Activated T-cell treated with anti-CD3 and anti-CD28 coated beads for 48 hours (primary cell): ENCODE results near the gene TRPM5.

Experiments
- DNase-seq: peaks from one replicate; pipeline ENCODE4 v3.0.0-alpha.2; 2020; ENCODE audit warnings: low read depth

Gene TRPM5

DNA sequence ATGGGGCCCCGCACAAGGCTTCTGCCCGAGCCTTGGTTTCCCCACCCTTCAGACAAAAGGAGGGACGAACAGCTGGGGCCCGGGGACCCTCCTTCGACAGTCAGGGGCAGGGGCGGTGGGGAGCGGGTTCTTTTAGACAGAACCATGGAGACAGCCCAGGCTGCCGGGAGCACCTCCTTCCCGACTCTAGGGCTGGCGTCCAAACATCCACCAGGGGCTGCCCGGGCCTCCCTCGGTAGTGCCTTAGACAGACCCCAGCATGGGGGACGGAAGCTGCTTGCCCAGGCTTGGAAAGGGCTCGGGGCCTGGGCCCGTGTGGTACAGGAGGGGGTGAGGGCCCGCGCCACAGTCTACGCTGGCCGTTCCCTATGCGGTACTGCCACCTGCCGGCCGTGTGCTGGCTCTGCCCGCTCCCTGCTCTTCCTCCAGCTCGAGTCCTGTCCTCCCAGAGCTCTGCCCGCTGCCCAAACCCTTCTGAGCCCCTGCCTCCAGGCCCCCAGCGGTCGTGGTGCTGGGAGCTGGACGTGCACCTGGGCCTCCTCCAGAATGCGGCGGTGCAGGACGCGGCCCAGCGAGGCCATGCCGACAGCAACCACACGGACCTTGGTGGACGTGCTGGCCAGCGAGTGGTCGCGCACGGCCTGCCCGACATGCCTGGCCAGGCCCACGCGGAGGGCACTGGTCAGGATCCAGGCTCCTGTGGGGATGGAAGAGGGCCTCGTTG, 23.6 kb downstream of the TRPM5 start:
- peak; percentile 66 for DNase-seq

DNA sequence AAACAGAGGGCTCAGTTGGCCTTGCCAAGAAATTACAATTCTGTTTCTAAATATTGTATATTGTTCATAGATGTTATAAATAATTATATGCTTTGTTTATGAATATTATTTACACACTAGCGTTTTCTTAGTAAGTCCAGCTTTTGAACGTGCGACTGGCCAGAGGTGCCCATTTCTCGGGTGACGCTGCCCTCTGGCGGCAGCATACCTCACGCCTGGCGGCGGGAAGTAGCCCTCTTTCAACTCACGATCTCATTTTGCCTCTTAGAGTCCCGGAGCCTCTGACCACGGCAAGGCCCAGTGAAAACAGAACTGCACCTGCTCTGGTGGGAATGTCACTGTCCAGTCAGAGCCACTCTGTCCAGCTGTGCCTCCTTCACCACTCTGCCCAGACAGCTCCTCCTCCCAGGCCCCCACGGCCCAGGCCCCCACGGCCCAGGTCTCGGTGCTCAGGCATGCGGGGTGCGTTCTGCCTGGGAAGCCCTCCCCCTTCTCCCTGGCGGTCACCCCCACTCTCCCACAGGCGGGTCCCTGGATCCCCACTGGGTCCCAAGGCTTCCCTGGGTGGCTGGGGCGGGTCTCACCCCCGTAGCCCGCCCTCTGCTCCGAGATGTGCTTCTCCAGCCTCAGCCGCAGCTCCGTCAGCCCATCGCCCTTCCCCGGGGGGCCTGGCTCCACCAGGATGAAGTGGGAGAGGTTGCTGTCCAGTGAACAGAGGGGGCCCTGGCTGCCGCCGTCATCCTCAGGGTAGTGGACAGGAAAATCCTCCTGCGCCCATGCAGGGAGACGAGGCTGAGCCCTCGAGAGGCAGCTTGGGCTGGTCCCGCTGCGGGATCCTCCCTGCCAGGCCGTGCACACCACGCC, 24.4 kb downstream of the TRPM5 start:
- peak; percentile 61 for DNase-seq

DNA sequence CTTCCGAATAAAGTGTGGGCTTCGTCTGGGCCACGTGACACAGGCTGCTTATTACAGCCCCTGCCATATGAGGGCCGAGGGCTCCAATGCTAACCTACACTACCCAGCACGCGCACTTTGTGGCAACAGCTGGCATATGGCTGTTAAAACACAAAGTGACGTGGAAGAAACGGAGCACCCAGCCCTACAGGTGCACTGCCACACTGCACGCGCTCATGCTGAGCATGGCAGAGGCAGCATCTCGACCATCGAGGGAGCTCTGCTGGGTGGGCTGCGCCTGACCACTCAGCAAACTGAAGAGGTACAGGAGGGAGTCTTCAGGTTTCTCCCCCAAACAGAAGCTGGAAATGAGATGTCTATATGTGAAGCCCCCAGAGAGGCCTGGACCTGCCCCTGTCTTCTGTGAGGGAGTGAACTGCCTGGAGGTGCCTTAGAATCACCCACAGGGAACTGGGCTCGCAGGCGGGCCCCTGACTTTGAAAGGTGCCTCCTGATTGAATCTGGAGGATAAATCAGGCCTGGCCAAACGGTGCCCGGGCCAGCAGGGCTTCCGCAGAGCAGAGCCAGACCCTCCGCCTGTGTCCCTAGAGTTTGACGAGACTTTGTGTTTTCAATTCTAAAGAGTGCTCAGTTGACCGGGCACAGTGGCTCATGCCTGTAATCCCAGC, 25.5 kb downstream of the TRPM5 start:
- DNase-seq = no peak

DNA sequence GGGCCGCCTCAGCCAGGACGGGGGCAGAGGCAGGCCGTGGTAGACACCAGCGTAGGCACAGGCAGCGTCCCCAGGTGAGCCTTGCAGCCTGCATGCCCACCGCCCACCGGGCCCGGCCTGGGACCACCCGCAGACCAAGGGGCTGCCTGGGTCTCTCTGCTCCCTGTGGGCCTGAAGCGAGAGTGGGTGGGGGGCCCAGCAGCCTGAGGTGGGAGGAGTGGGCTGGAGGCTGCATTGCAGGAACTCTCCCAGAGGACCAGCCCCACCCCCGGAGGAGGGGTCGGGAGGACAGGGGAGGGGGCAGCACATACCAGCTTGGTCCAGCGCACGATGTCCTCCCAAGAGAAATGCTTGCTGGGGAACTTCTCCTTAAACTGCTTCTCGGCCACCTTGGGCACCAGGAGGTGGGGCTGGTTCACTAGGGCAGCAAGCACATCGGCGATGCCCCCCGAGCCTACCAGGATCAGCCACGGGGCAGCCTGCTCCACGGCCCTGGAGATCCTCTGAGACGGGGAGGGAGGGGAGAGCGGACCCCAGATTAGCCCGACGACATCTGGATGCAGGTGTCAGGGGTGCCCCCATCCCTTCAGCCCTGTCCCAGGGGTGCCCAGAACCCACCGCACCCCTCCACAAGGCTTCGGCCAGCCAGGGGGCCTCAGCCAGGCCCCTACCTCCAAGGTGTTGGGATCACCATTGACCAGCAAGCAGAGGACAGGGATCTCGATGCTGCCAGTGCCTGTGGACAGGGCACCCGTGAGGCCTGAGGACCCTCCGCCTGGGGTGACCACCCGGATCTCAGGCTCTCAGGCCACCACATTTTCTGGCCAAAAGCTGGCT, 26.2 kb downstream of the TRPM5 start:
- no peak for DNase-seq

DNA sequence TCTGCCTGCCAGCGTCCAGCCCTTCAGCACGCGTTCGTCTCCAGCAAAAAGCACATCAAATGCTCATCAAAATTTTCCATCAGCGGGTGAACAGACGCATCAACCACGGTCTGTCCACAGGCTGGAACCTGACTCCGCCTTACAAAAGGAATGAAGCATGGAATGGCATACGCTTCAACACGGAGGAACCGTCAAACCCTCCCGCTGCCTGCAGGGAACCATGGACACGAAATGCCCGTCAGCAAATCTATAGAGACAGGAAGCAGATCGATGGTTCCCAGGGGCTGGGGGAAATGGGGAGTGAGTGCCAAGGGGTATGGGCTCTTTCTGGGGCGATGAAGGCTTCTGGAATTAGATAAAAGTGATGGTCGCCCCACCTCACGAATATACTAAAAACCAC, 27.5 kb downstream of the TRPM5 start:
- DNase-seq = no peak

DNA sequence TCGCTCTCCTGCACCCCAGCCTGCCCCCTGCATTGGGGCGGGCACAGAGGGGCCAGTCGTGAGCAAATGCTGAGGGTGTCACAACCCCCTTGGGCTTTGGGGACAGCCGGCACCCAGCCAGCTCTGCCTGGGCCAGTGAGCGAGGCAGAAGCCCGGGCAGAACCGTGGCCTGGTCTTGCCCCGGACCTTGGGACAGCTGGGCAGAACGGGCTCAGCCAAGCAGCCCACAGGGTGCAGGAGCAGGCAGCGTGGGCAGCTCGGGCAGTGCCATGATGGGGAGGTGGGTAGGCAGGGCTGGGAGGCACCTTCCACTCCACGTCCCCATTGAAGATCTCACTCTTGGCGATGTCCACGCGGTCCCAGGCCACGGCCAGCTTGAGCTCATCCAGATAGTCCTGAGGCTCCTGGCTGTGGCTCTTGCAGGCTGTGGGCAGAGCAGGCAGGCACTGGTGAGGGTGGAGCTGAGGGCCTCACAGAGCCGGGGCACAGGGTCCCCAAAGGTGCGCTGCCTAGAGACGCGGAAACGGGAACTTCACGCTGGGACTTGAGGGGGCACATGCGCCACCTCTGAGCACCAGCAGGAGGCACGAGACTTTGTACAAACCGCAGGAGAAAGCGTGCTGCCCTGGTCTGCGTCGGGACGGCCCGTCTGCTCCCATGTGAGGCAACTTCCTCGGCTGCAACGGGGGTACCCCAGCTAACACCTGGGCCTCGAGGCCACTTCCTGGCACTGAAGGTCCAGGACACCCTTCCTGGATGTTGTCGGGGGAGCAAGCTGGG, 28.5 kb downstream of the TRPM5 start:
- DNase-seq = no peak

DNA sequence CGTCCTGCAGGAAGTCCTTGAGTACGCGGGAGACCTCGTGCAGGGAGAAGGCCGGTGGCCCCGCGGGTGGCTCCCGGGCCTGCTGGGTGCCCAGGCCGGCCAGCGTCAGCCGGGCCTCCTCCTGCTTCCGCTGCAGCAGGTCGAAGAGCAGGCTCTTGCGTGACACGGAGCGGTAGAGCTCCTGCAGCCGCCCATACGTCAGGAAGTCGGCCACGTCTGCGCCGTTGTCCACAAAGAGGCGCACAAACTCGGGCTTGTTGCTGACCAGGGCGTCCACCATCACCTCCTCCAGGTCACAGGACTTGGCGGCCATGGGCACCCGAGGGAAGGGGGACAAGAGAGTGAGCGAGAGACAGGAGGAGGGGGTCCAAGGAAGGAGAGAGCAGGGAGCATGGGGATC, 29.1 kb downstream of the TRPM5 start:
- DNase-seq = no peak

DNA sequence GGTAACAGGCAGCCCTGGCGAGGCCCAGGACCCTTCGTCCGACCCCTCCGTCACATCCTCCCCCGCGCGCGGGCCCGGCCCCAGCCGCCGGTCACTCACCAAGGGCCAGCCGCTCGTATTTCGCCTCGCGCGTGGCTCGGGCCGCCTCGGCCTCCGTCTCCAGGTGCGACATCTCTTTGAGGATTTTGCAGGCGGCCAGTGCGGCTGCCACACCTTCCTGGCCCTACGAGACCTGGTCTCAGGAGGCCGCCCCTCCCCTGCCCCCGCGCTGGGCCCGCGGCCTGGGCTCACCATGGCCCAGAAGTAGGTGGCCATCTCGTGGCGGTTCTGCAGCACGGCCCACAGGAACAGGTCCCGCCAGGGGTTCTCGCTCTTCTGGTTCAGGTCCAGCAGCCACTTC, 29.7 kb downstream of the TRPM5 start:
- DNase-seq = no peak

DNA sequence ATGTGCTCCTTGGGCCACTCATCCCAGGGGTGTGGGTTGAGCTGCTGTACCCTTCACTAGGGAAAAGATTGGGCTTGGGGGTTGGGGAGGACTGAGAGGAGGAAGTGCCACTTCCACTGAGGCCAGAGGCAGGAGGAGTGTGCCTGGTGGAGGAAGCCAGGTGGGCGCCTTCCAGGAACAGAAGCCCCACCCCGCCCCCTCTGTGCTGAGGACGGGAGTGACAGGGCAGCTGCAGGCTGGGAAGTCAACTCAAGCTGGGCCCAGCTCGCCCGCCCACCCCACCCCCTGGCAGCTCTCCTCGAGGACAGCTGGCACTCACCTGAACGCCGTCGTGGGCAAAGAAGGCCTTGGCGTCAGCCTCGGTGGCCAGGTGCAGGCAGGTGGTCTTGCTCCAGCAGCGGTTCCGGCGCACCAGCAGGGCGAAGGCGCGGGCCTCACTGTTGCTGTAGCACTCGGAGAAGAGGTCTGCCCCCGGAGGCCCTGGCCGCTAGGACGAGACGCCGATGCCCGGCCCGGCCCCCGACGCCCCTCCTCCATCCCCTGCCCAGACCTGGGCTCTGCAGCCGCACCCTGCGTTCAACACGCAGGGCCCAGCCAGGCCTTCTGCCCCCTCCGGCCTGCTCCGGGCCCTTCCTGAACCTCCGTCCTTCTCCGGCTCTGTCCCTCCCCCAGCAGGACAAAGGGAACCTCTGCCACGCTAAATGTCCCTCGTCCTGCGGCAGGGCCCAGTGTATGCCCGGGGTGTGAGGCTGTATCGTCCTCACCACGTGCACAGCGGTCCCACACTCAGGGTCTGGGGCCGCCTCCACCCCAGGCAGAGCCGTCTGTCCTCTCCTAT, 30.4 kb downstream of the TRPM5 start:
- DNase-seq = no peak

DNA sequence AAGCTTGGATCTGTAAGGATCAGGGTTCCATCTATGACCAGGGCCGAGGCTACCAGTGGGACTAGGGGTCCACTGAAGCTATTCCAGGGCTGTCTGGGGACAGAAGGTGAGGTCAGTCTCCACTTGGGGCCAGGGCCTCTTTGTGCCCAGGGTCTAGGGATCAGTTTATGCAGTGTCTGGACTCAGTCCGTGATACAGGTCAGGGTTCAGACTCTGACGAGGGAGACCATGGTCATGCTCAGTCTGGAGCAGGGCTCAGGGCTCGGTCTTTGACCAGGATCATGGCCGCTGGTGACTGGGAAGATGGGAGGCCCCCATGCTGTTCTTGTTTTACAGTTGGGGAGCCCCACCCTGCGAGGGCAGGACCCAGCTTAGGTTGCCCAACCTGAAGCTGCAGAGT, 32.0 kb downstream of the TRPM5 start:
- DNase-seq = no peak

DNA sequence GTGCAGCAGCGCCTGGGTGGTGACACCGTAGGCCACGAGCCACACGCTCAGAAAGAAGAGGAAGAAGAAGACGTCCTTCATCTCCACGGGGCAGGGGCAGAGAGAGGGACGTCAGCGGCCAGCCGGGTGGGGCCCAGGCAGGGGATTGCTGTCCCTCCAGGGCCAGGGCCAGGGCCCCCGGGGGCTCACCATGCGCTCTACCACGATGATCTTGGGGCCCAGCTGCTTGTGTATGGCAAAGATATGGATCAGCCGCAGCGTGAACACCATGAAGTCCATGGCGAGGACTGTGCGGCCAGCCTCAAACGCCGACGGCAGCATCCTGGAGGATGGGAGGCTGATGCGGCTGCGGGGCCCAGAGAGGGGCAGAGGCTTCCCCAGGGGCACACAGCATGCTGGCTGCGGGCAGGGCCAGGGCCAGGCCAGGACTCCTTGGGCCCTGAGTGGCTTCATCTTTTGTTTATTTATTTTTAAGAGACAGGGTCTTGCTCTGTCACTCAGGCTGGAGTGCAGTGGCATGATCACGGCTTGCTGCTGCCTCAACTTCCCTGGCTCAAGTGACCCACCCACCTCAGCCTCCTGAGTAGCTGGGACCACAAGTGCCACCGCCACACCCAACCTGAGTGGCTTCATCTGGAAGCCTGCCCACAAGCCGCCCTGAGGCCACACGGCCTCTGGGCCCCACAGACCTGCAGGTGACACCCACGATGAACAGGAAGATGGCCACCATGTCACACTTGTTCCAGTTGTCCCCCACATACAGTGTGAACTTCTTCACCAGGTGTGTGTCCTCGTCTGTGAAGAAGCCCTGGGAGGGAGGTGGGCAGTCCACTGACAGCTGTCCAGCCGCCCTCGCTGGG, 32.6 kb downstream of the TRPM5 start:
- DNase-seq = no peak

DNA sequence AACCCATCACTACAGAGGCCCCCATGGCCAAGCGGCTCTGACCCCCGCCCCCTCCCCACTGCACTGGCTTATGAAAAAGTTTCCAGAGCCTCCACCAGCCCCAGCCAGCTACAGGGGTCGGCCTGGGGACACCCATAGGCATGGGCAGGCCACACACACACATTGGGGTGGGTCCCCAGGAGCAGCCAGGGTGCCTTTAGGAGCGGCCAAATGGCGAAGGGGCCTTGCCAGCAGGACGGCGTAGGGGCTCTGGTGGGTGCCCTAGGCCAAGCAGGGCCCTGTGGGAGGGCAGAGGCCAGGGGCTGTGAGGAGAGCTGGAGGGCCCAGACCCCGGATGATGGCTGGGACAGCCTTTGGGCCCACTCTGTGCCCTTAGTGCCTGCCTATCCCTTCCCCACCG, 33.7 kb downstream of the TRPM5 start:
- DNase-seq = no peak

DNA sequence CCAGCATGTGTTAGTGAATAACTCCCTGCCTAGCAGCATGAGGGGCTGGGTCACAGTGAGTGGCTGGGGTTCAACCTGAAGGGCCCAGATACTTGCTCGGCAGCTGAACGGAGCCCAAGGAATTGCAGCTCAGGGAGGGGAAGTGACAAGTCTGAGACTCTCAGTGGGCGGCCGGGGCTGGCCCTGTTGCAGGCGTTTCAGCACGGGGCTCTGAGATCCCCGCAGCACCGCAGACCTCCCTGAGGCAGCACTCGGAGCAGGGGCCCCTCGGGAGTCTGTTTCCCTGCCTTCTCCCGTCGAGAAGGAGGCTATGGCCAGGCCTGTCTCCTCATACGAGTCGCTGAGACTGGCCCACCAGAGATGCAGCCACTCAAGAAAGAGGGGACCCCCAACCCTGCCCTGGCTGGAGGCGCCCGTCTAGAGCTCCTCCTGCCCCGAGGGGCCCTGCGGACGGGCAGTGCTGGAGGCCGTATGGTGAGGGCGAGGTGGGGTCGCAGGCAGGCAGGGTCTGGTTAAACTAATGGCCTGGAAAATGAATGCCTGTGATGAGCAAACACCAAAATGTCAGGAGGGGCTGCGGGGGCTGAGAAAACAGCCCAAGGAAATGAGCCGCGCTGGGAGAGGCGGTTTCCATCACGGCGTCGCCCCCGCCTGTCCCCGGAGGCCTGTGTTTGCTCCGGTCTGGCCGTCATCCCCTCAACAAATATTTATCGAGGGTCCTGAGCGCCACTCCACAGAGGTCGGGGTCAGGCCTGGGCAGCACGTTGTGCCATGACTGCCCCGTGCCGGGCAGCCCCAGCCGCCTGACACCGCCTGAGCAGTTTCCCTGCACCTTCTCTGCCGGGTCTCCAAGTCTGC, 34.5 kb downstream of the TRPM5 start:
- no peak for DNase-seq

DNA sequence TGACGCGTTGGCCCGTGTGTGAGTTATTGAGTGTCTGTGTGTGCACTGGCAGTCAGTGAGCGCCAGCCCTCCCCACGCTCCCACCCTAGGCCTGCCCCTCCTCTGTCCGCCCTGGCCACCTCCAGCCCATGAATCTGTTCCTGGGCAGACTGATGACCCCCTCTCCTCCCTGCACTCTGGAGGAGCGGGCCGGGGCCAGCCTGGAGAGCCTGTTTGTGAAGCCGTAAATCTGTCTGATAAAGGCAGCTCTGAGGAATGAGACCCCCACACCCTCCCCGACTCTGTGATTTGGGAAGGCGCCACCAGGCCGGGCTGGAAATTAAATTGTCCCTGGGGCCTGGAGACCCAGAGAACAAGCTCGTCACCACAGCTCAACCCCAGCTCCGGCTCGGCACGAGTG, 35.2 kb downstream of the TRPM5 start:
- no peak for DNase-seq

DNA sequence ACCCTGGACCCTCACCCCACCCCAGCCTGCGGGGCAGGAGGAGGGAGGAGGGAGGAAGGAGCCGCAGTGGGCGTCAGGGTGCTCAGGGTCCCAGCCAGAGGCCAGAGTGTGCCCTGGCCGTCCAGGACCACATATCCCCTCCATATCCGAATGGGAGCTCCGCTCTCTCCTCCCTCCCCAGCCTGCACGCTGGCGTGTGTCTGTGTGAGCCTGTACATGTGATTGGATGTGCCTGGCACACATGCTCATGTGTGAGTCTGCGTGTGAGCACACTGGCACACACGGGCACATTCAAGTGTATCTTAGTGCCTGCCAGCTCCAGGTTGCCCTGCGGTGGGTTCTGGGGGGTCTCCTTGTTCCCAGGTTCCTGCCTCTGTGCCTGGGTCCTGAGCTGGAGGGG, 35.6 kb downstream of the TRPM5 start:
- DNase-seq = no peak

DNA sequence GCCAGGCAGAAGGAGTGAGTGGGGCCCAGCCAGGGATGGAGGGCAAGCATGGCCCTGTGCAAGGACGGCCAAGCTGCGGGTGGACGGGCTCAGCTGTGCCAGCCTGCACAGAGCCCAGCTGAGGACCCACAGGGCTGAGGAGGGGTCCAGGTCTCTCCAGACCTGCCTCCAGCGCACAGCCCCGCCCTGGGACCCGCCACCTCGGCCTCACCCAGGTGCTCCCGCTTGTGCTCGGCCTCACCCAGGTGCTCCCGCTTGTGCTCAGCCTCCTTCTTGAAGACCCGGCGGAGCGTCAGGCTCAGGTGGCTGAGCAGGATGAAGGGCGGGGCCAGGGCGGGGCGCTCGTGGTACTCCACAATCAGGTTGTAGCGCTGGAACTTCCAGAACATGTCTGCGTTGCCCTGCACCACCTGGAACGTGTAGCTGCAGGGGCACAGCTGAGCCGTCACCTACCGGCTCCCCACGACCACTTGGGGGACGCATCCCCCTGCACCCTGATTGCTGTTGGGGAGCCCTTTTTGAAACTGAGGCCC, 37.4 kb downstream of the TRPM5 start:
- no peak for DNase-seq

DNA sequence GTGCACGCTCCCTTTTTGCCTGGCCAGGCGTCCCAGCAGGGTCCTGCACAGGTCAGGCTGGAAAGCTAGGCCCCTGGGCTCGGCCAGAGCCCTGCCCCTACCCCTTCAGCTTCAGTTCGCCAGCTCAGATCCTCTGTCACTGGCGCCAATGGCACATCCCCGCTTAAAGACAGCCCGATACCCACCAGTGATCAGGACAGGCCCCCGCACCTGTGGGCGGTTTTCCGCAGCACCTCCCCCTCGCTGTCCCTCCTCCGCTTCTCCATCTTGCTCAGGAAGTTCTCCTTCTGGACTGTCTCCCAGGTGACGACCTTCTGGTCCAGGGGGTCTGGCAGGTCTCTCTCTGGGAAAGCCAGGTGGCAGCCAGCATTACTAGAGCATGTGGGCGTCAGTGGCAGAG, 37.9 kb downstream of the TRPM5 start:
- DNase-seq = no peak

DNA sequence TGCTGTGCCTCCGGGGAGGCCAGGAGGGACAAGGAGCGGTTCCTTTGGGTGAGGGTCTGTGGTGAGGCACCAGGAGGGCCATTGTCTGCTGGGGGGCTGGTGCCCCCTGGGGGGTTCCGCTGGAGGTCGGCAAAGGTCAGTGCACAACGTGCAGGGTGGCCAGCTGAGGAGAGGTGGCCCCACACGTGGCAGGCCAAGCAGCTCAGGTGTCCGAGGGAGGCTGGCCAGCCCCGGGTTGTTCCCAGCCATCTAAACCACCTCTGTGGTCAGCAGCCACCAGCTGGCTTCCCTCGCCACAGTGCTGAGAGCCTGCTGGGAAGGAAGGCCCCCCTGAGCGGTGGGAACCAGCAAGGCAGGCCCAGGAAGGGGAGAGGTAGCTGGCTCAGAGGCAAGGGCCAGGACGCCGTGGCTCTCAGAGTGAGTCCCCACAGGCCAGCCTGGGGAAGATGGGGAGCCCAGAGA, 39.5 kb downstream of the TRPM5 start:
- DNase-seq = no peak
